Stimulated activated CD8-positive, alpha-beta memory T cell treated with anti-CD3 and anti-CD28 coated beads, Interleukin-4, amount 100 ng/mL, for 48 hours (primary cell): ENCODE measurements around the gene SLC39A3.
A peak's percentile ranks its signal among the peaks of the same experiment; 100 is the strongest.

Source experiments
- DNase-seq: peaks from one replicate; pipeline ENCODE4 v3.0.0-alpha.2; 2020

The SLC39A3 gene

GRCh38 chr19:2739602-2740313 lies at the start of gene SLC39A3:
Gene SLC39A3, minus strand, starts transcription at chr19:2740017. Its CDS starts 2,760 bp downstream, at chr19:2737257.
- peak; percentile 100 for DNase-seq

DNA sequence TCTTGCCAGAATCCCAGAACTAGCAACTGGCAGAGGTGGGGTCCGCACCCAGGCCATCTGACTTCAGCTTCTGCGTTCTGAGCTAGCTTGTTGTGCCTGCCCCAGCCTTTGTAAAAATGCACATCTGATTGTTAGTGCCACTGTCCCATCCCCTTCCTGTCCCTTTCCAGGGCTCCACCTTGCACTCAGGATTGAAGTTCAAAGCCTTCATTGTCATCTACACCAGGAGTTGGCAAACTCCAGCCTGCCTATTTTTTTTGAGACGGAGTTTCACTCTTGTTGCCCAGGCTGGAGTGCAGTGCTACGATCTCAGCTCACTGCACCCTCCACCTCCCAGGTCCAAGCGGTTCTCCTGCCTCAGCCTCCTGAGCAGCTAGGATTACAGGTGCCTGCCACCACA lies 48.4 kb upstream of the SLC39A3 start:
- no peak for DNase-seq

GRCh38 chr19:2787115-2787514 lies 47.3 kb upstream of the SLC39A3 start:
- no peak for DNase-seq

DNA sequence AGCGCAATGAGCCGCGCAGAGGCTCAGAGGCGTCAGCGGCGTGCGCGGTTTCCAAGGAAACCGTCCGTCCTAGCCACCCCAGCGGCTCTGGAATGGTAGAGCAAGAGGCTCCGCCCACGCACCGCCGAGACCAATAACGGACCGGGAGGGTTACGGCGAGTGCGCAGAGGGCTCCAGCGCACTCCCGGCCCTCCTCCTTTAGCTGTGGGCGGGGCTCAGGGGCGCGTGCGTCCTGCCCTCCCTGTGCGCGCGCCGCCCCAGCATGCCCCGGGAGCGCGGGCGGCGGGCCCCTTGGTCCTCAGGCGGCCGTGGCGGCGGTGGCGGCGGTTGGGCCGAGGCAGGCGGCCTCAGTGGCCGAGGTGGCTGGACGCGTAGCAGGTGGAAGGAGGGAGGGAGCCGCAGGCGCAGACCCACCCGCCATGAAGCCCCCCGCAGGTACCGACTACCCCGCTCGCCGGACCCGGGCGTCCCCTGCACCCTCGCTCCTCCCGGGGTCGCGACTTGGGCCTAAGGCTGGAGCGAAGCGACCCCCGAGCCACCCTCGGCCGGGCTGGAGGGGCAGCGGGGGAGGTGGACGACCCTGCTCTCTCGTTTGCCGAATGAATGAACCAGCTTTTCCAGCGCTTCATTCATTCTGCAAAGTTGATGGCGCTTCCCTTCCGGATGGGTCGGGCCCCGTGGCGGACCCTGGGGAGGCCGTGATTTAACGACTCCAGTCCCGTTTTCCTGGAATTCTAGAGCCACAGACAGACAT lies 45.6 kb upstream of the SLC39A3 start, which contains the start of gene THOP1:
Gene THOP1, plus strand, starts transcription at position 260 of the 754 bp plus-strand sequence. Its CDS starts 160 bp downstream, at position 420.
- peak; percentile 100 for DNase-seq

DNA sequence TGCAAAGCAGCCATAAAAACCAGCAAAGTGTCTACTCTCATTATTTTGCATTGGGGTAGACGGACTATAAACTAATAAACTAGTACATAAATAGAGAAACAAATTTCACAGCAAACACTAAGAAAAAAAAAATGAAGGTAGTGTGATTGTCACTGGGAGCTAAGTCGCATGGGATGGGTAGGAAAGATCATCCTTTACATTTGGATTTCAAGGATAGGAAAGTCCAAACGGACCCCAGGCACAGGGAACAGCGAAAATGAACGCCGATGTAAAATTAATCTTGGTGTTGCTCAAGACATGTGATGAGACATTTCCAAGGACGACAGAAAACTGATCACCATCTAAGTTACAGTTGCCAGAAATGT lies 43.9 kb upstream of the SLC39A3 start:
- no peak for DNase-seq

- peak; percentile 98 for DNase-seq
Measured at GRCh38 chr19:2782936-2783780, 43.3 kb upstream of the SLC39A3 start, which contains the start of gene SGTA. Gene SGTA, minus strand, starts transcription at chr19:2783273. Its CDS starts 14,205 bp downstream, at chr19:2769068.

GRCh38 chr19:2782329-2782935 lies 42.6 kb upstream of the SLC39A3 start:
- DNase-seq: peak; percentile 47

DNA sequence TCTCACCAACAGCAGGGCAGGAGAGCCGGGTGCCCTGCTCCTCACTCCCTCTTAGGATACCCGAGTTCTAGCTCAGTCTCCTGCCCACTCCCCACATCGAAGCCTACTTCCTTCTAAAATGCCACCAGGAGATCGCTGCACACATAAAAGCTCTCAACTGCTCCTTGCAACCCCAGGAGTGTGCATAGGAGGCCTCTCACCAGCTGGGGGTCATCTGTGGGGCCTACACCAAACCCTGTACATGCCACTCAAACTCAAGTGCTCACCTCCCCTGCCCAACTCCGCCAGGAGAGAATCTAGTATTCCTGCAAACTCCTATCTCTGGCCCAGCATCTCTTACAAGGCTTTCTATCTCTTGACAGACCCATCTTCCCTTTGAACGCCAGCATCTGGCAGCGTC lies 40.5 kb upstream of the SLC39A3 start:
- no peak for DNase-seq

DNA sequence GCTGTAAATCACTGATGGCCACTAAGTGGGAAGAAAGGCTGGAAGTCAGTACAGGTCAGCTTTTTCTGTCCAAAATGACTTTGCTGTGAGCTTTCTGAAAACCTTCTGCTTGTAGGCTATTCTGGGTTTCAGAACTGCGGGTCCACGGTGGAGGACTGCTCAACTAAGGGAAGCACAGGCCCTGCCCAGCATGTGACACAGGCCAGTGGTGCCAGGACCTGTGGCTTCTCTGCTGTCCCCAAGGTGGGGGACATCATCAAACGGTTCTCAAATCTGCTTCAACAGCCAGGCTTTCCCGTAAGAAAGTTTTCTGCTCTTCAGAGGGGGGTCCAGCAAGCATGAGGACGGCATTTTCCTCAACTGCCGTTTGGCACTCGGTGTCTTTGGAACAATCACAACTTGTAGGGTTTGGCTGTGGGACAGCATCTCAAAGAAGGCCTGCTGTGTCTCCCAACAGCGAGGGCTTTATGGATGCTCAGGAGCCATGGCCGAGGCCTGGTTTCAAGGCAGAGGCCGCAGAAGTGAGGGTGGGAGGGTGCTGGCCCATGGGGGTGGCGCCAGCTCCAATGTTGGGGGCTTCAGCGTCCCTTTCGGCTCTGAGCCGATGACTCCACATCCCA lies 39.4 kb upstream of the SLC39A3 start:
- no peak for DNase-seq

GRCh38 chr19:2777952-2778683 lies 38.3 kb upstream of the SLC39A3 start:
- no peak for DNase-seq

GRCh38 chr19:2775556-2776430 lies 36.0 kb upstream of the SLC39A3 start:
- DNase-seq: peak; percentile 90

DNA sequence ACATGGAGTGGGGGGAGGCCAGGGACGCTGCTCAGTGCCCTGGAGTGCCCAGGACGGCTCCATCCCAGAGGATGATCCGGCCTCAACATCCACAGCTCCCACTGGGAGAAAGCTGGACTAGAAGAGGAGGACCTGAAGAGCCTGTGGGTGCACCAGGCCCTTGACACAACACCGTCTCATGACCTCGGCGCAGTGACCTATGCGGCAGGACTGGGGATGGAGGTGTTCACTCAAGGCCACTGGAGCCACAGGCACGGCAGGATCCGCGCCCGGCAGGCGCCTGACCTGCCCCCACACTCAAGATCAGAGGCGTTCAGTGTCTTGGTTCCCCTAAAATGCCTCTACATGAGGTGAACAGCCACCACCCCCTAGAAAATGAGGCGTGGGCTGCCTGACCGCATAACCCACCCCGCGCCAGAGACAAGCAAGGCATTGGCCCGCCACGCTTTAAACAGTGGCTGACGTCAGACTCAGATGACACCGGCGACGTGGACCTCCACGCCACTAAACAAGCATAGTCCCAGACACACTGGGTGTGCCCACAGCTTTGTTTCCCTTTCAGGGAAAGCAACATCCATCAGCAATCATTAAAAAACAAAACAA lies 35.2 kb upstream of the SLC39A3 start:
- DNase-seq: no peak

GRCh38 chr19:2774083-2774679 lies 34.4 kb upstream of the SLC39A3 start:
- no peak for DNase-seq

DNA sequence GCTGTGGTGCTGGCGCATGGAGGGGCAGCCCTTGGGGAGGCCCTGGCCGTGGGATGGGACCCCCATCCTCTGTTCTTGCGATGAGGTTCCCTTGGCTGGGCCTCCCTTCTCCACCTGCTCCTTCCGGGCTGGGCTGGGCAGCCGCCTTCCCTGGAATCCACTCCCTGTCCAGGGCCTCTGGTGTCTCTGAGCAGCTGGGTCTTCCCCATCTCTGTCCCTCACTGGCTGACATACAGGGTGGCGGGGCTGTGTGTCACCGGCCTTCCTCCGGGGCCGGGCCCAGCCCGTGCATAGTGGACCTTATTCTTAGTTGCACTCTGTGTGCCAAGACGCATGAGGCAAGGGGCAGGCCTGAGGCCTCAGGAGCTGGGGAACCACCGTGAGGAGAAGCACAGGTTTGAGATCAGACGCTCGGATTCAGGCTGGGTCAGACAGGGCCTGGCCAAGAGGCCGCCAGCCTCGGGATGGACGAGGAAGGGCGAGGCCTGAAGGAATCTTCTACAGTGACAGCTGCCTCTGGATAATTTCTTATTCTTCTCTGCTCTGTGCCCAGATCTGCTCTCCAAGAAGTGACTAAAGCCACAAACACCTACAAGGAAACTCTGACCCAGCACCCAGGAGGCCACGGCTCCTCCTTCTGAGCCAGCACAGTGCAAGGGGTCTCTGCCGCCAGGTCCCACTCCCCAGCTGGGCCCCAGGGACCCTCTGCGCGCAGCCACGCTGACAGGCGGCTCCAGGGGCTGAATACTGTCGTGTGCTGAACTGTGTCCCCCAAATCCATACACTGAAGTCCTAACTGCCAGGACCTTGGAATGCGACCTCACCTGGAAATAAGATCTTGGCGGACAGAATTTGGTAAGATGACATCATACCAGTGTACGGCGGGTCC lies 32.2 kb upstream of the SLC39A3 start:
- DNase-seq: no peak

- DNase-seq: no peak
Measured at GRCh38 chr19:2770055-2771013, 30.5 kb upstream of the SLC39A3 start.

GRCh38 chr19:2769218-2769617 lies 29.4 kb upstream of the SLC39A3 start:
- DNase-seq: no peak

DNA sequence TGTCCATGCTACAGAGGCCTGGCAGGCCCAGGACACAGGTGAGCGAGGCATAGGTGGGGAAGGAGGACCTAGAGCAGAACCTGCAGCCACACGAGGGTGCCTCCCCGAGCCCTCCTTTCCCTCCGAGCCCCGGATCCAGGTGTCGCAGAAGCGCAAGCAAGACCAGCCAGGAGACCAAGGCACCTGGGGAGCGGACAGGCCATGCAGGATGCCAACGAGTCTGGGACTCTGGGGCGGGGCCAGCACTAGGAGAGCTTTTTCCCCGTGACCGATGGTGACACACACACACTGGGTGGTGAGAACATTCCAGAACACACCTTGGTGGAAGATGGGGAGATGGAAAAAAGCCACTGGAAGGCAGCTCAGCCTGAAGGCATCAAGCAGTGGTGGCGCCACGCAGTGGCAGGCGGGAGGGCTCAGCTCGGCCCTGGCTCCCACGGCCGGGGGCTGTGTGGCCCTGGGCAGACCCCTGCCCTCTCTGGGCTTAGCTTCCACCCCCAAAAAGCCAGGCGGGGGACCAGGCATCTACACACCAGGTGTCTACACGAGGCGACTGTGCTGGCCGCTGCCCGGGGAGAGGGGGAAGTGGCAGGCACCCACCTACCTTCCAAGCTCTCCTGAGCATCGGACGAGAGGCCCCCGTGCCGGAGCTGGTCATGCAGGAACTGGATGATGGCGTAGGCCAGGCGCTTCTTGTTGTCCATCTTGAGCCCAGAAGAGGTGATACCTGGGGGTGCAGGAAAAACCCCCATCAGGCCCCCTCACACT lies 28.7 kb upstream of the SLC39A3 start:
- no peak for DNase-seq
